AG09319 (cell line): Measurements from ENCODE around the gene STAP2.

Source experiments
- DNase-seq: peaks from one replicate; pipeline ENCODE4 v3.0.0-alpha.2; 2010; ENCODE audit warnings: low read depth; ENCODE audit errors: extremely low read depth
- TF ChIP-seq, protein P1 (sequence below): IDR thresholded peaks from 2 replicates; pipeline ENCODE4 v1.5.1; 2011; ENCODE audit warnings: low read depth, mild to moderate bottlenecking, inconsistent platforms, low read length, moderate library complexity

STAP2 gene

DNA sequence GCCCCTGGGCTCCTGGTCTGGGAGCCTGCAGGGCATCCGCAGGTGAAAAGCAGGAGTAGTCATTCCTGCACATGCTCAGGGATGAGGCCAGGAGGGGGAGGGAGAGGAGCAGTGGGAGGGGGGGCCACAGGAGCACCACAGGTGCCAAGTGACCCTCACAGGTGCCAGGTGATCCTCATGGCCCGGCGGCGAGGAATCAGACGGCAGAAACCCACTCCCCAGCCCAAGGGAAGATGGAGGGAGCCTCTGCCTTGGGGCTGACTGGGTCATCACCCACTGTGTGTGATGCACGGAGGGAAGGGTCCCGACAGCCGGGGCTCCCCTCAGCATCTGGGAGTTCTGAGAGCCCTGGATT, 34.4 kb upstream of the STAP2 start:
- no peak for DNase-seq
- TF ChIP-seq, protein P1, sequence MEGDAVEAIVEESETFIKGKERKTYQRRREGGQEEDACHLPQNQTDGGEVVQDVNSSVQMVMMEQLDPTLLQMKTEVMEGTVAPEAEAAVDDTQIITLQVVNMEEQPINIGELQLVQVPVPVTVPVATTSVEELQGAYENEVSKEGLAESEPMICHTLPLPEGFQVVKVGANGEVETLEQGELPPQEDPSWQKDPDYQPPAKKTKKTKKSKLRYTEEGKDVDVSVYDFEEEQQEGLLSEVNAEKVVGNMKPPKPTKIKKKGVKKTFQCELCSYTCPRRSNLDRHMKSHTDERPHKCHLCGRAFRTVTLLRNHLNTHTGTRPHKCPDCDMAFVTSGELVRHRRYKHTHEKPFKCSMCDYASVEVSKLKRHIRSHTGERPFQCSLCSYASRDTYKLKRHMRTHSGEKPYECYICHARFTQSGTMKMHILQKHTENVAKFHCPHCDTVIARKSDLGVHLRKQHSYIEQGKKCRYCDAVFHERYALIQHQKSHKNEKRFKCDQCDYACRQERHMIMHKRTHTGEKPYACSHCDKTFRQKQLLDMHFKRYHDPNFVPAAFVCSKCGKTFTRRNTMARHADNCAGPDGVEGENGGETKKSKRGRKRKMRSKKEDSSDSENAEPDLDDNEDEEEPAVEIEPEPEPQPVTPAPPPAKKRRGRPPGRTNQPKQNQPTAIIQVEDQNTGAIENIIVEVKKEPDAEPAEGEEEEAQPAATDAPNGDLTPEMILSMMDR: no peak

DNA sequence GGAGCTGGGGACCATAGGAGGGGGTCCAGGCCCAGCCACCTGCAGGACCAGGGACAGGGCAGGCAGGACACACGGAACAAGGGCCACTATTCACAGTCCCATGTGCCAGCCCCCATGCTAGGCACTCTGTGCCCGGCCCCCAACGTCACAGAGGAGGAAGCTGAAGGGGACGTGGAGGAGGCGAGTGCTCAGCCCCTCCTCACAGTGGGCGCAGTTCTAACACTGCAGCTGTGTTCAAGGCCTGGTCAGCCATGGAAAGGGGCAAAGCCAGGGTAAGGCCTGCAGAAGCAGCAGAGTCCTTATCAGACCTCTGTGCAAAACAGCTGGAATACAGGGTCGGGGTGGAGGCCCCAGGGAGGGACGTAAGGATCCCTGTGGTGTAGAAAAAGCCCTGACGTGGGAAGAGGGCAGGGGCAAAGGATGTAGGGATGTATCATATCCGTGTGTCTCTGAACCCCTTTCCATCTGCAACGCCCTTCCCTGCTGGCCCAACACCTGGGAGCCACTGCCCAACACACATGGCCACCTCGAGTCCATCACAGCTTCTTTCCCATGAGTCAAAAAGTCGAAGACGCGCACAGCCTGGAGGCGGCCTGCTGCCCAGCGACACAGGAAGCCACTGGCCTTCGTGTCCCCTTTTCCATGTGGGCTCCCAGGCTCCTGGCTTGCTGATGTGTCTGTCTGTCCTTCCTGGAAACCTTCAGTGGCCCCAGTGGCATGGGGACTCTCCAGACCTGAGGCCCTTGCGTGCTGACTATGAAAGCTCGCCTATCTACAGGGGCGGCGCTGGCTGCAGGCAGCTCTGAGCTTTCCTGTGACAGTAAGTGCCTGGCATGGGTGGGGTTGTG, 33.8 kb upstream of the STAP2 start:
- TF ChIP-seq, protein P1: no peak
- no peak for DNase-seq

DNA sequence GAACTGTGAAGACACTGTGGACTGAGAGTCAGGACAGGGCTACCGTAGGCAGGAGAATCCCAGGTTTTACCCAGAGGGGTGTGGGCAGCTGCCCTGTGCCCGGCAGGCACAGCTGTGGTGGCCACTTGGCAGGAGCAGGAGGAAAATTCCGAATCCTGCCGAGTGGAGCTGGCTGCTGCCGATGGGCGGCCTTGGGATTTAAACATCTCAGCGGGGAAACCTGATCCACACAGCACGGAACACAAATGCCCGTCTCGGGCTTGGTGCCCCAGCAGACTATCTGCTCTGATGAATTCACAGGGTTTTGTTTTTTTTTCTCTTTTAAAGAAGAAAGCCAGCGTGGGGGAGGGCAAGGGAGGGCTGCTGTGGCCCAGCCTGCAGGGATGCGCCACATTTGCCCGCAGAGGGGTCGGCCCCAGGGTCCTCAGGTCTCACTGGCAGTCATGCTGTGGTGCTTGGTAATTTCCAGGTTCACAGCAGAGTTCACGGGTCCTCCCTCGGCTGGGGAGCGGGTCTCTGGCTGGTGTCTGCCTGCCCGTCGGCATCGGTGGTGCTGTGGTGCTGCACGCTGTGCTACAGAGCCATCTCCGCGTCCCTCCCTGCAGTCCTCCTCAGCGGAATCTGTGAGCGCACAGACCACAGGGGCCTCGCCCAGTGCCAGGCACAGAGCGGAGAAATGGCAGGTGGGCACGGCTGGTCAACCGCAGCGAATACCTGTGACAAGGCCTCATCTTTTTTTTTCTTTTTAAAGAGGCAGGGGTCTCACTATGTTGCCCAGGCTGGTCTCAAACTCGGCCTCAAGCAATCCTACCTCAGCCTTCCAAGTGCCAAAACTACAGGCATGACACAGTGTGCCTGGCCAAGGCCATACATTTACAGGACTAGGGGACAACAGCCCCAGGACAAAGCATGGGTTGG, 32.9 kb upstream of the STAP2 start:
- no peak for DNase-seq
- TF ChIP-seq, protein P1: no peak

DNA sequence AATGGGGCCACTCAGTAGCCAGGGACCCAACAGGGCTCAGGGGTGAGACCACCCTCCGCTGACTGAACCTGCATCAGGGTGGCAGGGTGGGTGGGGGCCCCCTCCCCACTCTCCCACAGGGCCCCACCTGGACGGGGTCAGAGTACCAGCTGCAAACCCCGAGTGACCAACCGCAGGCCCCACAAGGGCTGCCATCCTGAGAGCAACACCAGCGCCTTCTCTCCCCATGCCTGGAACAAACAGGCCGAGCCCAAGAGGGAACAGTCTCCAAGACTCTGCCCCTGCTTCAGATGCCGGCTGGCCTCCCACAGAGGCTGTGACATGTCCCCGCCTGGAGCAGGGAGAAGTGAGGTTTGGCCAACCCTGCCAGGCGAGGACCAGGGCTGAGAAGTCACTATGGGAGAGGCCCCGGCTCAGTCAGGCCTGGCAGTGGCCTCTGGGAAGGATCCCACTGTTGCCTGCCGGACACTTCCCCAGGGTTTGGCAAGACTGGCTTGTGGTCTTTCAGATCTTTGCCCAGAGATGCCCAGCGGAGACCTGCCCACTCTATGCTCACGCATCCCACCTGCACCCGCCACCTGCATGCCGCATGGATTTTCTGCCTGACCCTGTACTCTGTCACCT, 31.9 kb upstream of the STAP2 start:
- TF ChIP-seq, protein P1: no peak
- no peak for DNase-seq

DNA sequence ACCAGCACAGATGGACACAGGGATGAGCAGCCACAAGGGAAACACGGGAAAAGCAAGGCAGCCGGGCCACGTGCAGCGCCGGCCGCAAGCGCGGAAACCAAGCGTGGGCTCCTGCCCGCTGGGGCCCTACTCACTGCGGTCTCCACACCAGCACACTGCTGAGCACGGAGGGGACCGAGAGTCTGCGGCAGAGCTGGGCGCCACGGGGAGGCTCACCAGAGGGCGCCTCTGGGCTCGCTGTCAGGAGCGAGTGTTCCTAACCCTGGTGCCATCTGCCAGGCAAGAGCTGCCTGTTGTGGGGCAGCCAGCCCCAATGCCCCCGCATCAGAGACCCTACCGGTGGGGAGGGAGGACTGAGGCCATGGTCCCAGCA, 31.2 kb upstream of the STAP2 start:
- no peak for DNase-seq
- TF ChIP-seq, protein P1: peak; percentile 25

DNA sequence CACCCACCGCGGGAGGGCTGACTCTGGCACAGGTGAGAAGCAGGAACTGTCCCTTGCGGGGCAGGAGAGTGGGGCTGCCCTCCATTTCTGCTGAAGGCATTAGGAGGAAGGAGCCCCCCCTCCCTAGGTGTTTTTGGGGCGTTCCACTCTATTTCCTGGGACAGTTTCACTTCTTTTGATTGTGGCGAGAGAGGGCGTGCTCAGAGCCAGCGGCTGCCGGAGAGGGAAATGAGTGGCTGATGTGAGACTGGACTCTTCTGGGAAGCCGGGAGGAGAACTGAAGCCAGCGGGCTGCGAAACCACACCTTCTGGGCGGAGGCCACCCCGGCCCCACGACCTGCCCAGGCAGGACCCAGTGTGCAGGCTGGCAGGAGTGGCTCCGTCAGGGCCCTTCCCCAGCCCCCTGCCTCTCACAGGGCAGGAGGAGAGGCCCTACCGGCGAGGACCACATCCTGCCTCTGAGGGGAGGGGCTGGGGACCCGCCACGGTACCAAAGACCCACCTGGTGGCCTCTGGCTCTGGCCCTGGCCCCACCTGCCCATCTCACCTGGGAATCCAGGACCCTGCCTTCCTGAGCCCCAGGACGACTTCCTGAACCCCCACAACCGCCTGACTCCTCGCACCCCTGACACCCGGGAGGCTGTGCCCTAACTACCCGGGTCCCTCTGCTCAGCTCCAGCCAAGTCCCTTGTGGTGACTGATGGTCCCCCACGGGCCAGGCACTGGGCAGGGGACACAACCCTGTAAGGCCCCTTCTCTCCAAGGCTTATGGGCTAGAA, 30.7 kb upstream of the STAP2 start:
- TF ChIP-seq, protein P1: no peak
- DNase-seq: no peak
